GM12891 (cell line): ENCODE measurements around the gene PINK1.

Experiments
- POLR2A ChIP-seq: IDR thresholded peaks from 2 replicates; pipeline ENCODE4 v1.6.1; 2011; ENCODE audit warnings: low read depth, low read length, control low read depth
- POLR2AphosphoS5 ChIP-seq: IDR thresholded peaks from 2 replicates; pipeline ENCODE4 v1.6.1; 2011; ENCODE audit warnings: low read depth, low read length, control low read depth
- TAF1 ChIP-seq: IDR thresholded peaks from 2 replicates; pipeline ENCODE4 v1.6.1; 2011; ENCODE audit warnings: low read depth, low read length, control low read depth

GRCh38 chr1:20682571-20683236 is 49.4 kb downstream of the PINK1 start:
- no peak for TF ChIP-seq POLR2A
- TF ChIP-seq POLR2AphosphoS5 = no peak
- no peak for TF ChIP-seq TAF1
